Mesenchymal stem cell (in vitro differentiated cells and primary cell): ENCODE results near the gene ADAD2.

Experiments
- DNase-seq: peaks from one replicate; pipeline ENCODE4 v3.0.0-alpha.2; 2013
- H2AFZ ChIP-seq: one replicate; pipeline ENCODE4 v1.6.1; 2013; ENCODE audit warnings: low read depth, mild to moderate bottlenecking, control low read depth, inconsistent platforms, low read length, moderate library complexity
- H2AK5ac ChIP-seq: 2 replicates; pipeline ENCODE4 v1.6.1; 2013; ENCODE audit warnings: low read length, moderate library complexity, mild to moderate bottlenecking, inconsistent platforms; ENCODE audit not compliant: severe bottlenecking
- H2BK120ac ChIP-seq: one replicate; pipeline ENCODE4 v1.6.1; 2013; ENCODE audit warnings: low read depth, mild to moderate bottlenecking, inconsistent platforms, low read length, moderate library complexity
- H2BK12ac ChIP-seq, 2 experiments: one replicate each; pipeline ENCODE4 v1.6.1; 2013; ENCODE audit warnings: inconsistent platforms in 2 of 2, low read length in 2 of 2, mild to moderate bottlenecking in 2 of 2, moderate library complexity in 2 of 2, control low read depth in 1 of 2
- H2BK15ac ChIP-seq: one replicate; pipeline ENCODE4 v1.6.1; 2013; ENCODE audit warnings: mild to moderate bottlenecking, low read depth, inconsistent platforms; ENCODE audit not compliant: poor library complexity, severe bottlenecking
- H2BK5ac ChIP-seq: 2 replicates; pipeline ENCODE4 v1.6.1; 2013; ENCODE audit warnings: low read depth, mild to moderate bottlenecking, low read length, control low read depth, inconsistent platforms; ENCODE audit not compliant: poor library complexity, severe bottlenecking
- H3K14ac ChIP-seq, 2 experiments: one replicate each; pipeline ENCODE4 v1.6.1; 2013; ENCODE audit warnings: inconsistent platforms in 2 of 2, low read length in 2 of 2, control low read depth in 1 of 2, mild to moderate bottlenecking in 1 of 2, moderate library complexity in 1 of 2
- H3K18ac ChIP-seq, 2 experiments: one replicate each; pipeline ENCODE4 v1.6.1; 2013; ENCODE audit warnings: inconsistent platforms in 2 of 2, low read length in 2 of 2, control low read depth in 1 of 2, low read depth in 1 of 2, mild to moderate bottlenecking in 1 of 2
- H3K23ac ChIP-seq, 2 experiments: one replicate each; pipeline ENCODE4 v1.6.1; 2013; ENCODE audit warnings: inconsistent platforms in 2 of 2, low read length in 2 of 2, mild to moderate bottlenecking in 2 of 2, moderate library complexity in 2 of 2, control low read depth in 1 of 2
- H3K27ac ChIP-seq: 2 replicates; pipeline ENCODE4 v1.5.1; 2013; ENCODE audit warnings: mild to moderate bottlenecking, moderate library complexity, low read length, control low read depth, inconsistent platforms; ENCODE audit not compliant: poor library complexity, severe bottlenecking
- H3K27me3 ChIP-seq, 2 experiments: 2 replicates each; pipeline versions ENCODE4 v1.6.1 to v1.7.0; 2013; ENCODE audit warnings: low read length in 2 of 2, mild to moderate bottlenecking in 2 of 2, moderate library complexity in 2 of 2, control low read depth in 1 of 2, inconsistent platforms in 1 of 2; ENCODE audit not compliant: control insufficient read depth in 1 of 2, insufficient read depth in 1 of 2
- H3K36me3 ChIP-seq, 2 experiments: 2 replicates each; pipeline versions ENCODE4 v1.6.1 to v1.7.0; 2013; ENCODE audit warnings: low read length in 2 of 2, control low read depth in 1 of 2, inconsistent platforms in 1 of 2, low read depth in 1 of 2, mild to moderate bottlenecking in 1 of 2; ENCODE audit not compliant: insufficient read depth in 2 of 2, control insufficient read depth in 1 of 2
- H3K4ac ChIP-seq, 2 experiments: one replicate each; pipeline ENCODE4 v1.6.1; 2013; ENCODE audit warnings: inconsistent platforms in 2 of 2, low read length in 2 of 2, mild to moderate bottlenecking in 2 of 2, moderate library complexity in 2 of 2, control low read depth in 1 of 2, low read depth in 1 of 2
- H3K4me1 ChIP-seq: 2 replicates; pipeline ENCODE4 v1.6.1; 2013; ENCODE audit warnings: low read depth, low read length, control low read depth; ENCODE audit not compliant: control insufficient read depth, insufficient read depth
- H3K4me2 ChIP-seq: 2 replicates; pipeline ENCODE4 v1.6.1; 2013; ENCODE audit warnings: low read length, mild to moderate bottlenecking, inconsistent platforms; ENCODE audit not compliant: poor library complexity, severe bottlenecking
- H3K4me3 ChIP-seq, 2 experiments: 2 replicates each; pipeline versions ENCODE4 v1.5.1 to v1.7.0; 2013; ENCODE audit warnings: low read length in 2 of 2, mild to moderate bottlenecking in 2 of 2, control low read depth in 1 of 2, low read depth in 1 of 2; ENCODE audit not compliant: insufficient read depth in 1 of 2
- H3K79me1 ChIP-seq: replicated peaks from 2 replicates; pipeline ENCODE4 v1.6.1; 2013; ENCODE audit warnings: mild to moderate bottlenecking, control low read depth, low read length, inconsistent platforms; ENCODE audit not compliant: poor library complexity, severe bottlenecking
- H3K9ac ChIP-seq: 2 replicates; pipeline ENCODE4 v1.7.0; 2013; ENCODE audit warnings: mild to moderate bottlenecking, low read length, moderate library complexity
- H3K9me3 ChIP-seq: 2 replicates; pipeline ENCODE4 v1.7.0; 2013; ENCODE audit warnings: mild to moderate bottlenecking, low read length; ENCODE audit not compliant: control insufficient read depth
- H4K8ac ChIP-seq: one replicate; pipeline ENCODE4 v1.6.1; 2013; ENCODE audit warnings: inconsistent platforms, mild to moderate bottlenecking, low read length, moderate library complexity
- H4K91ac ChIP-seq: one replicate; pipeline ENCODE4 v1.6.1; 2013; ENCODE audit warnings: mild to moderate bottlenecking, low read length, inconsistent platforms
- WGBS: methylation state at CpG from one replicate; pipeline ENCODE4 v1.1.7; 2013; ENCODE audit warnings: mixed read lengths; 5-methylcytosine and 5-hydroxymethylcytosine counted together

The ADAD2 gene

GRCh38 chr16:84220851-84221250, 29.9 kb downstream of the ADAD2 start:
- Histone ChIP-seq H3K9ac (no peak overlapping the region), H2BK120ac (no peak overlapping the region), H2BK15ac (no peak overlapping the region), H3K4me3 (no peak overlapping the region), H3K14ac (no peak overlapping the region), H2AFZ (no peak overlapping the region), H2AK5ac (no peak overlapping the region), H2BK5ac (no peak overlapping the region), H3K27ac (no peak overlapping the region), H3K27me3 (peaks cover 16 to 45% of the 10 kb centered on the region in 2 experiments), H4K8ac (no peak overlapping the region), H3K23ac (no peak overlapping the region), H3K79me1 (no peaks in the 10 kb centered on the region), H3K4me2 (no peak overlapping the region), H3K18ac (no peak overlapping the region), H3K9me3 (no peaks in the 10 kb centered on the region), H3K4me1 (peaks cover 6% of the 10 kb centered on the region), H2BK12ac (no peak overlapping the region), H3K36me3 (no peaks in the 10 kb centered on the region), H4K91ac (no peak overlapping the region), H3K4ac (no peak overlapping the region)
- 92% methylated on average over 1 of the region's 1 CpG for WGBS
- DNase-seq = peak; percentile 20

GRCh38 chr16:84223456-84223855, 32.5 kb downstream of the ADAD2 start:
- no peak for DNase-seq
- no peak overlapping the region for H3K18ac ChIP-seq
- no peak overlapping the region for H2AK5ac ChIP-seq
- no peak overlapping the region for H3K23ac ChIP-seq
- H3K79me1 ChIP-seq = no peaks in the 10 kb centered on the region
- H3K4me2 ChIP-seq = no peak overlapping the region
- no peak overlapping the region for H2BK5ac ChIP-seq
- H4K8ac ChIP-seq = no peak overlapping the region
- no peak overlapping the region for H3K27ac ChIP-seq
- H2BK120ac ChIP-seq = no peak overlapping the region
- H3K4ac ChIP-seq = no peak overlapping the region
- H3K4me1 ChIP-seq = peaks cover 14% of the 10 kb centered on the region
- H2AFZ ChIP-seq = no peak overlapping the region
- H3K9me3 ChIP-seq = no peaks in the 10 kb centered on the region
- no peak overlapping the region for H2BK12ac ChIP-seq
- peaks cover 6 to 26% of the 10 kb centered on the region in 2 experiments for H3K27me3 ChIP-seq
- H3K4me3 ChIP-seq = no peak overlapping the region
- H3K9ac ChIP-seq = no peak overlapping the region
- H3K36me3 ChIP-seq = no peaks in the 10 kb centered on the region
- no peak overlapping the region for H2BK15ac ChIP-seq
- no peak overlapping the region for H3K14ac ChIP-seq
- 76% methylated on average over 2 of the region's 4 CpGs for WGBS
- no peak overlapping the region for H4K91ac ChIP-seq

- H3K27ac ChIP-seq = no peak overlapping the region
- no peak overlapping the region for H2BK15ac ChIP-seq
- H3K4me1 ChIP-seq = peaks cover 17% of the 10 kb centered on the region
- peaks cover 4 to 22% of the 10 kb centered on the region in 2 experiments for H3K27me3 ChIP-seq
- H4K91ac ChIP-seq = no peak overlapping the region
- H3K79me1 ChIP-seq = no peaks in the 10 kb centered on the region
- H3K14ac ChIP-seq = no peak overlapping the region
- no peak overlapping the region for H3K23ac ChIP-seq
- H2AK5ac ChIP-seq = no peak overlapping the region
- no peak overlapping the region for H4K8ac ChIP-seq
- no peak overlapping the region for H3K18ac ChIP-seq
- no peak overlapping the region for H3K4me2 ChIP-seq
- no peak overlapping the region for H2BK12ac ChIP-seq
- no peak overlapping the region for H2AFZ ChIP-seq
- no peak overlapping the region for H2BK120ac ChIP-seq
- no peak for DNase-seq
- 96% methylated on average over 3 of the region's 3 CpGs for WGBS
- H2BK5ac ChIP-seq = no peak overlapping the region
- H3K4me3 ChIP-seq = no peak overlapping the region
- no peaks in the 10 kb centered on the region for H3K36me3 ChIP-seq
- H3K4ac ChIP-seq = no peak overlapping the region
- no peak overlapping the region for H3K9ac ChIP-seq
- H3K9me3 ChIP-seq = no peaks in the 10 kb centered on the region
Measured at GRCh38 chr16:84224554-84224953, 33.6 kb downstream of the ADAD2 start.

- Histone ChIP-seq H2BK15ac (no peak overlapping the region), H3K18ac (no peak overlapping the region), H2AK5ac (no peak overlapping the region), H2BK12ac (no peak overlapping the region), H3K4me1 (peaks cover 17% of the 10 kb centered on the region), H3K9me3 (no peaks in the 10 kb centered on the region), H3K36me3 (no peaks in the 10 kb centered on the region), H2BK5ac (no peak overlapping the region), H3K9ac (no peak overlapping the region), H4K8ac (no peak overlapping the region), H3K79me1 (no peaks in the 10 kb centered on the region), H2AFZ (no peak overlapping the region), H3K4ac (no peak overlapping the region), H3K27ac (no peak overlapping the region), H3K4me3 (no peak overlapping the region), H3K27me3 (peaks cover 4 to 26% of the 10 kb centered on the region in 2 experiments), H3K23ac (no peak overlapping the region), H2BK120ac (no peak overlapping the region), H3K4me2 (no peak overlapping the region), H3K14ac (no peak overlapping the region), H4K91ac (no peak overlapping the region)
- WGBS = 87% methylated on average over 3 of the region's 3 CpGs
- DNase-seq = no peak
Measured at GRCh38 chr16:84225126-84225525, 34.2 kb downstream of the ADAD2 start.
